OCI-LY7 (cell line): ENCODE results near the gene TTC23L. TPM values are rescaled to one million over a fixed set of nuclear protein-coding genes. Genes with fewer than 3 reads are reported as not detected.

Source experiments
- BruUV-seq: library from RNA; stranded (reverse); fragments of 400-500 nt; replicated peaks from 2 replicates; lab custom pipeline; 2021; lab: Mats Ljungman, UMichigan
- CTCF ChIA-PET: fragments of 300-600 bp; sonication (Branson Sonifier 250); formaldehyde crosslinking; loops from one replicate; lab custom pipeline; 2022; ENCODE audit warnings: antibody characterized with exemption; ENCODE audit not compliant: unreplicated experiment; lab: Charles Lee
- POLR2A ChIA-PET: fragments of 300-600 bp; sonication (Branson Sonifier 250); formaldehyde crosslinking; loops from one replicate; lab custom pipeline; 2022; ENCODE audit warnings: antibody characterized with exemption; lab: Charles Lee
- DNase-seq: peaks from one replicate; pipeline ENCODE4 v3.0.0-alpha.2; 2015; ENCODE audit warnings: low spot score
- H2AFZ ChIP-seq: fragments of 200-600 bp; sonication (generic), shearing (Covaris generic); 2 replicates; pipeline ENCODE4 v1.6.1; 2014; ENCODE audit warnings: mild to moderate bottlenecking, antibody characterized with exemption, low read length, moderate library complexity
- H3K27ac ChIP-seq: fragments of 200-600 bp; sonication (generic); 2 replicates; pipeline ENCODE4 v1.5.1; 2014; ENCODE audit warnings: mixed run types, low read depth, mild to moderate bottlenecking, moderate library complexity, low read length, inconsistent platforms; ENCODE audit not compliant: poor library complexity, severe bottlenecking
- H3K36me3 ChIP-seq: fragments of 200-600 bp; sonication (generic); 2 replicates; pipeline ENCODE4 v1.6.1; 2014; ENCODE audit warnings: mild to moderate bottlenecking, antibody characterized with exemption, low read length, moderate library complexity, mixed read lengths; ENCODE audit not compliant: insufficient read depth
- H3K4me1 ChIP-seq: fragments of 200-600 bp; sonication (generic); 2 replicates; pipeline ENCODE4 v1.5.1; 2014; ENCODE audit warnings: mild to moderate bottlenecking, low read length; ENCODE audit not compliant: insufficient read depth, poor library complexity, severe bottlenecking
- H3K4me2 ChIP-seq: fragments of 200-600 bp; sonication (generic); 2 replicates; pipeline ENCODE4 v1.6.1; 2014; ENCODE audit warnings: mild to moderate bottlenecking, low read length
- H3K4me3 ChIP-seq: fragments of 200-600 bp; sonication (generic); 2 replicates; pipeline ENCODE4 v1.5.1; 2014; ENCODE audit warnings: mild to moderate bottlenecking, low read depth, low read length; ENCODE audit not compliant: poor library complexity, severe bottlenecking
- H3K79me2 ChIP-seq: fragments of 200-600 bp; sonication (generic); 2 replicates; pipeline ENCODE4 v1.6.1; 2016; ENCODE audit warnings: low read depth, mild to moderate bottlenecking, low read length, moderate library complexity, mixed read lengths; ENCODE audit not compliant: insufficient read depth
- H3K9me2 ChIP-seq: fragments of 200-600 bp; sonication (generic); 2 replicates; pipeline ENCODE4 v1.6.1; 2016; ENCODE audit warnings: mild to moderate bottlenecking, low read length, mixed read lengths; ENCODE audit not compliant: insufficient read depth
- H3K9me3 ChIP-seq: fragments of 200-600 bp; sonication (generic); 2 replicates; pipeline ENCODE4 v1.6.1; 2014; ENCODE audit warnings: mild to moderate bottlenecking, mixed run types, low read length, mixed read lengths
- H4K20me1 ChIP-seq: fragments of 200-600 bp; sonication (generic); 2 replicates; pipeline ENCODE4 v1.6.1; 2014; ENCODE audit warnings: mild to moderate bottlenecking, antibody characterized with exemption, low read length, moderate library complexity, mixed read lengths; ENCODE audit not compliant: insufficient read depth
- EZH2phosphoT487 ChIP-seq: fragments of 200-600 bp; sonication (generic); IDR thresholded peaks from 2 replicates; pipeline ENCODE4 v1.6.1; 2018; ENCODE audit warnings: low read depth, borderline replicate concordance, mild to moderate bottlenecking, mixed run types, antibody characterized with exemption, low read length, moderate library complexity, mixed read lengths
- intact Hi-C: fragments of 100-400 bp; cut with micrococcal nuclease; formaldehyde crosslinking; loops from one replicate; pipeline ENCODE4 v1.10.0; 2022; ENCODE audit not compliant: unreplicated experiment
- total RNA-seq, 2 experiments: library from RNA; depleted of rRNA in 1 of 2; stranded (reverse); fragments of >200 nt in 1 of 2; shearing (Covaris generic) in 1 of 2; gene quantifications; 2 replicates each; pipeline ENCODE4 v1.2.3, GENCODE V29; 2014 to 2022
- TF ChIP-seq, protein P1 (sequence below): fragments of 200-600 bp; sonication (generic); conservative IDR thresholded peaks from 2 replicates; pipeline ENCODE4 v1.5.1; 2014; ENCODE audit warnings: mild to moderate bottlenecking, antibody characterized with exemption, low read length, moderate library complexity, mixed read lengths

TTC23L gene
- total RNA-seq, 2 experiments from 2014 or later = 0.06 to 1.4 TPM

DNA sequence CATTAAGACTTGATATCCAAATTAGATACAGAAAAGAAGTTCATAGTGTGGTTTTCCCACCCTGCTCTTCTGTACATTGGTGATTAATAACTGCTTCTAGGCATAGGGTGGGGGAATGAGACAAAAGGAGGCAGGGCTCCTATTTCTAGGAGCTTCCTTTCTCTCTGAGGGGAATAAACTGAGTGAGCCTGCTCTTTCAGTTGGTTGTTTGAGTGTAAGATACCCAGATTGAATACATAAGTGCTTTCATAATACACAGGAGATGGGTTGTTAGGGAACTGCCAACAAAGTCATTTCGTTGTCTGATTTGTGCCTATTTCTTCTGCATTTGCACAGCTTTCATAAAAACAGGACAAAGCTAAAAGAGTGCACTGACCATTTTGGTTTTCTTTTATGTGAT is 48.9 kb upstream of the TTC23L start:
- intact Hi-C loops = no loop called here
- ChIA-PET CTCF (no interaction called here), POLR2A (no interaction called here)
- H3K36me3 ChIP-seq = no peaks in the 10 kb centered on the region
- no peak overlapping the region for H3K4me3 ChIP-seq
- H3K4me2 ChIP-seq = no peak overlapping the region
- no peak overlapping the region for H2AFZ ChIP-seq
- H3K9me3 ChIP-seq = no peaks in the 10 kb centered on the region
- H3K27ac ChIP-seq = no peak overlapping the region
- no peaks in the 10 kb centered on the region for H3K9me2 ChIP-seq
- TF ChIP-seq EZH2phosphoT487 = no peak
- TF ChIP-seq, protein P1, sequence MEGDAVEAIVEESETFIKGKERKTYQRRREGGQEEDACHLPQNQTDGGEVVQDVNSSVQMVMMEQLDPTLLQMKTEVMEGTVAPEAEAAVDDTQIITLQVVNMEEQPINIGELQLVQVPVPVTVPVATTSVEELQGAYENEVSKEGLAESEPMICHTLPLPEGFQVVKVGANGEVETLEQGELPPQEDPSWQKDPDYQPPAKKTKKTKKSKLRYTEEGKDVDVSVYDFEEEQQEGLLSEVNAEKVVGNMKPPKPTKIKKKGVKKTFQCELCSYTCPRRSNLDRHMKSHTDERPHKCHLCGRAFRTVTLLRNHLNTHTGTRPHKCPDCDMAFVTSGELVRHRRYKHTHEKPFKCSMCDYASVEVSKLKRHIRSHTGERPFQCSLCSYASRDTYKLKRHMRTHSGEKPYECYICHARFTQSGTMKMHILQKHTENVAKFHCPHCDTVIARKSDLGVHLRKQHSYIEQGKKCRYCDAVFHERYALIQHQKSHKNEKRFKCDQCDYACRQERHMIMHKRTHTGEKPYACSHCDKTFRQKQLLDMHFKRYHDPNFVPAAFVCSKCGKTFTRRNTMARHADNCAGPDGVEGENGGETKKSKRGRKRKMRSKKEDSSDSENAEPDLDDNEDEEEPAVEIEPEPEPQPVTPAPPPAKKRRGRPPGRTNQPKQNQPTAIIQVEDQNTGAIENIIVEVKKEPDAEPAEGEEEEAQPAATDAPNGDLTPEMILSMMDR = no peak
- no peaks in the 10 kb centered on the region for H3K4me1 ChIP-seq
- DNase-seq = no peak
- no peaks in the 10 kb centered on the region for H3K79me2 ChIP-seq
- H4K20me1 ChIP-seq = no peaks in the 10 kb centered on the region
- BruUV-seq = no TSS peak

DNA sequence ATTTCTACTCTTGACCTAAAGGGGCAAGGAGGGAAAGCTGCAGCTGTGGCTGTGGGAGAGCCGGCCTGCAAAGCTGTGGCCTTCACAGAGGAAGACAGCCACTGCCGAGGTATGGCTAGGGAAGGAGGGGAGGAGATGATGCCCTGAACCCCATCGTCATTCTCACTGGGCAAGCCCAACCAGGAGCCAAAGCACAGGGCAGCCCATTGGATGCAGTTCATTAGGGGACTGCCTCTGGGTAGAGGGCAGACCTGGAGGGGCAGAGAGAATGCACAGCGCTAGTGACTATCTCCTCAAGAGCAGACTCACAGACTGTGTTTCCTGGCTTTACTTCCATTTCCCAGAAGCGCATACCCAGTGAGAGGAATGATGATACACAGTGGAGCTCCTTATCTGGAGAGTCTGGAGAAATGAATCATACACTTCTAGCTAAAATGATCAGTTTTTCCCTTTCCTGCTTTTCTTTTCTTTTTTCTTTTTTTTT is 47.2 kb upstream of the TTC23L start:
- Histone ChIP-seq H4K20me1 (no peaks in the 10 kb centered on the region), H3K9me2 (no peaks in the 10 kb centered on the region), H3K4me2 (no peak overlapping the region), H3K36me3 (no peaks in the 10 kb centered on the region), H2AFZ (no peak overlapping the region), H3K4me3 (no peak overlapping the region), H3K4me1 (no peaks in the 10 kb centered on the region), H3K27ac (no peak overlapping the region), H3K79me2 (no peaks in the 10 kb centered on the region), H3K9me3 (no peaks in the 10 kb centered on the region)
- intact Hi-C loops = no loop called here
- POLR2A ChIA-PET = interaction anchor here (0.7 kb wide), 1 partner anchor 87 kb away, joined by 4 read pairs; no protein-coding TSS in a partner anchor
- BruUV-seq = no TSS peak
- TF ChIP-seq EZH2phosphoT487 = no peak
- CTCF ChIA-PET = no interaction called here
- DNase-seq = no peak

DNA sequence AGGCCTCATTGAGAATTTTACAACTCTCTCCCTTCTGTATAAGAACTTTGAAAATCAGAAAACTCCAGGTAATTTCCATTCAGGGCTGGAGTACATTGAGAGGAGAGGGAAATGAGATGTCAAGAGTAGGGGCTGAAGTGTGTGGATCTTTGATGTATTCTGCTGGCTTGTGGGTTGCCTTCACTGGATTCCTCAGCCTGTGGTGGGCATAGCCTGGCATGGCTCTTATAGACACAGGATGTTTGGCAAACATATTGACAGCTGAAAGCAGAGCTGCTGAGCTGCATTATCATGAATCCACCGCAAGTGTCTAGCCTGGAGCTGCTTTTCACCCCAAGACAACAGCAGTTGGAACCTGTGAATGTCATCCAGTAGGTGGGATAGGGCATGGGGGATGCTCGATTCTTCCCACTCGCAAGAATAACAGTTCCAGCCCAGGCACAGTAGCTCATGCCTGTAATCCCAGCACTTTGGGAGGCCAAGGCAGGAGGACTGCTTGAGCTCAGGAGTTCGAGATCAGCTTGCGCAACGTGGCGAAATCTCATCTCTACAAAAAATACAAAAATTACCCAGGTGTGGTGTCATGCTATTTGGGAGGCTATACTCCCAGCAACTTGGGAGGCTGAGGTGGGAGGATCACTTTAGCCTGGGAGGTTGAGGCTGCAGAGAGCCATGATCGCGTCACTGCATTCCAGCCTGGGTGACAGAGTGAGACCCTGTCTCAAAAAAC is 36.0 kb upstream of the TTC23L start:
- ChIA-PET POLR2A (interaction anchor here (0.6 to 1.4 kb wide), 5 partner anchors 8 to 1150 kb away, joined by 3 to 5 read pairs (median 3); no protein-coding TSS in a partner anchor), CTCF (interaction anchor here (0.6 kb wide), 1 partner anchor 301 kb away, joined by 5 read pairs; no protein-coding TSS in a partner anchor)
- Histone ChIP-seq H3K4me2 (no peak overlapping the region), H3K36me3 (no peaks in the 10 kb centered on the region), H3K4me3 (no peak overlapping the region), H4K20me1 (no peaks in the 10 kb centered on the region), H3K27ac (no peak overlapping the region), H2AFZ (no peak overlapping the region), H3K4me1 (no peaks in the 10 kb centered on the region), H3K9me3 (no peaks in the 10 kb centered on the region), H3K9me2 (no peaks in the 10 kb centered on the region), H3K79me2 (no peaks in the 10 kb centered on the region)
- TF ChIP-seq, protein P1 = no peak
- no peak for TF ChIP-seq EZH2phosphoT487
- no TSS peak for BruUV-seq
- intact Hi-C loops = no loop called here
- no peak for DNase-seq
